HG03045 (cell line): ENCODE data around the gene TRIML1.

Experiments
- ATAC-seq: cut with Tn5 transposase; IDR thresholded peaks from one replicate; pipeline ENCODE4 v1.9.1; 2021; ENCODE audit warnings: mild to moderate bottlenecking, moderate library complexity; ENCODE audit not compliant: unreplicated experiment

The TRIML1 gene

DNA sequence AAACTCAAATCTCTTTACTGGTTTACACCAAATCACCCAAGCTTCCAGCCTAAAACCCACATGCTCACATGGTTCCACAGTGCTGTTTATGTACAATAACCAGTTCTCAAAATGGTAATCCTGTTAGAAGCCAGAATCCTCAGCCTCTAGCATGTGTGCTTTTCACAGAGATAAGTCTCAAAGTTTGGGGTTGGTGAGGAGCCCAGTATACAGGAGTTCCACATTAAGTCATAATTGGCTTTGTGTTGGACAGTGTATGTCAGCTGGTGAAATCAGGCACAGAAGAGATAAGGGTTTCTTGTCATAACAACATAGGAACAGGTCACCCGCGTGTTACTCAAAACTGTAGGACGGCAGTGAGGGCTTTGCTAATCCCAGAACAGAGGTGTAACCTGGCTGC is at the start of gene TRIML1:
Gene TRIML1 (plus strand): TSS at position 301 of the 400 bp plus-strand sequence. CDS start 118 bp downstream, outside the sequence.
- no peak for ATAC-seq

- ATAC-seq: no peak
These were observed 46.4 kb upstream of the TRIML1 start for GRCh38 chr4:188092824-188093223.

- no peak for ATAC-seq
These were observed 32.8 kb upstream of the TRIML1 start for GRCh38 chr4:188106454-188106853.

- no peak for ATAC-seq
These were observed 31.1 kb upstream of the TRIML1 start for GRCh38 chr4:188107931-188108843.

DNA sequence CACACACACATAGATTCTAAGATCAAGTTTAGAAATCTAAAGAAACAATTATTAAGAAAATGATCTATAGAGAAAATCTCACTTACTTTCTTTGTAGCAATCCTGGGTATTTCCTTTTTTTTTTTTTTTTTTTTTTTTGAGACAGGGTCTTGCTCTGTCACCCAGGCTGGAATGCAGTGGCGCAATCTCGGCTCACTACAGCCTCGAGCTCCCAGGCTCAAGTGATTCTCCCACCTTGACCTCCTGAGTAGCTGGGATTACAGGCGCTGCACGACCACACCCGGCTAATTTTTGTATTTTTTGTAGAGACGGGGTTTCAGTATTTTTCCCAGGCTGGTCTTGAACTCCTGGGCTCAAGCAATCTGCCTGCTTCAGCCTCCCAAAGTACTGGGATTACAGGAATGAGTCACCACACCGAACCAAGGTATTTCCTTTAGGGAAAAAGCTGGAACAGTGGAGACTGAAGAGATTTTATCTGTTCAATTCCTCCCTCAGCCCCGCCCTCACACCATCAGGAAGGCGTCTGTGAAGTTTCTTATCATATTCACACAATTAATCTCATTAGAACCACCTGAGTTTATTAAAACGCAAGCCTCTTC is 30.0 kb upstream of the TRIML1 start, which contains the start of gene TRIML2:
Gene TRIML2 (minus strand): TSS at position 447 of the 599 bp plus-strand sequence. CDS start 4,235 bp downstream, outside the sequence.
- ATAC-seq: no peak

- ATAC-seq: no peak
These were observed 29.2 kb upstream of the TRIML1 start for GRCh38 chr4:188110036-188110435.

- no peak for ATAC-seq
These were observed 28.3 kb upstream of the TRIML1 start for GRCh38 chr4:188110741-188111471.

- ATAC-seq: no peak
These were observed 27.3 kb upstream of the TRIML1 start for GRCh38 chr4:188111955-188112354.

DNA sequence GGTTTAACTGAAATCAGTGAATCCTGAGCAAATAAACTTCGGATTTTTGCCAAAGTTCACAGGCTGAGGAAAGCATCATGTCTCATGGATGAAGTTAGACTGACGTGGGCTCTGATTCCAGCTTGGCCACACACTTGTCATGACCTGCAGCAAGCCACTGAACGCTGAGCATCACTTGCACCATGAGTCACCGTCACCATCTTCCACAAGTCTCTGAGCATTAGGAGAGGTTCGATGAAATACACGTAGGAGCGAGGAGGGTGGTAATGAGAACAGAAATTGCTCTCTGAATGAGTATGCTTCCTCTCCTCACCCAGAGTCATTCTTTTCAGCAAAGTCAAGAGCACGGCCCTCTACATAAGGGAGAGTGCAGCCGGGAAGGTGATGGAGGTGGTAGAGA is 26.1 kb upstream of the TRIML1 start:
- ATAC-seq: no peak

DNA sequence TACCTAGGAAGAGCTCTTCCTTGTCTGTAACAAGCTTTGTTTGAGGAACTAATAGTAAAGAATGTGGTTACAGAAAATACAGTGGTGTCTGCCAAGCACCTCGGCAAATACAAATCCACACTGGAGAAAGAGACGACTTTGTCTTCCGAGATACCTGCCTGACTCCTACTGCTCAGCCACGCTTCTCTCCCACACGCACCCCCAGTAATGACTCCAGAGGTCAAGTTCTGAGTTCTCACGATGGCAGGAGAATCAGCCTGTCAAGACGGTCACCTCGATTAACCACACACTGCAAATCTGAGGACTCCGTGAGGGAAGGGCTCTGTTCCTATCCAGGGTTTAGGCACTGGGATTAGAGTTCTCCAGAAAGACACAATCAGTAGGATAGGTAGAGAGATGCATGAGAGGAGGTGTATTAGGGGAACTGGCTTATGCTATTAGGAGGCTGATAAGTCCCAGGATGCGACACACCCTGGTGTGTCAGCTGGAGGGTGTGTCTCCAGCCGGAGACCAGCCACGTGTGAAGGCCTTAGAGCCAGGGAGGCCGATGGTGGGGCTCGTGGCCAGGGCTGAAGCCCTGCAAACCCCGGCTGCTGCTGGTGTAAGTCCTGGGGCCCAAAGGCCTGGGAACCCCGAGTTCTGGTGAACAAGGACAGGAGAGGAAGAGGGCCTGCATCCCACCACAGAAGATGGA is 21.5 kb upstream of the TRIML1 start:
- ATAC-seq: no peak

DNA sequence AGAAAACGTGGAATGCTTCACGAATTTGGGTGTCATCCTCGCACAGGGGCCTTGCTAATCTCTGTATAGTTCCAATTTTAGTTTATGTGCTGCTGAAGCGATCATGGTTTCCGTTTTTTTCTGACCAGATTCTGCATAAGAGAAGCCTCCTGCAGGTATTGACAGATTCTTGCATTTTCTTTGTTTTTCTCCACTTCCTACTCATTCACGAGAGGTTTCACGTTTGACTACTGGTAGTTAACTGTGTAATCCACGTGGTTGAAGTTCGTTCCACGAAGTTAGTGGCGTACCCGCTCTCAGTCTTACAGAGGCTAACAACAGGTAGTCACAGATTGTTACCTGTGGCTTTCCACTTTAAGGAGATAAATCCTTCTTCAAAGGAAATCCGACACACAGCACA is 17.7 kb upstream of the TRIML1 start:
- ATAC-seq: no peak

DNA sequence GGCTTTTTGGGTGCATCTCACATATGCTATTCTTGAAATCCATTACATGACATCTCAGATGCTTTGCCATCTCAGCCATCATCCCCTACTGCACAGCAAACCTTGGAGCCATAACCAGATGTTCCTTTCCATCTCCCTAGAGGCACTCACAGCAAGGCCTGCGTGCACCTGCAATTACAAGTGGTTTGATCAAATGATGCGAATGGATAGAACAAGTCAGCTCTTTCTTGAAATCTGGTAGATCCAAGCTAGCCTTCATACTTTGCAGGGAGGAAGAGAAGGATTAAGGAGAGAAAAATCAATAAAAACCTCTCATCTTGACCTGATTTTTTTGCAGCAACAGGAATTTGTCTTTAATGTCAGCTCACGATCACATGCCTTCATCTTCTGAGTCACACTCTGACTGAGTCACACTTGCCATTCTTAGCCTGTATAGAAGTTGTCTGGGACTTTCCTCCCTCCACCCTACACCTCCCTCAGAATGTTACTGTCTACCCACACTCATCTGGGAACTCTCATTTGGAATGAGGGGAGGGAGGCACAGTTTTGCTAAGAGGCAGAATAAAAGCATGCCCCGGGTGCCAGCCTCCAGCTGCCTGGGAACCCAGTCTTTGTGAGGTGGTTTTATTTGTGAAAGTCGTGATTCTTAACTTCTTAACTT is 11.9 kb upstream of the TRIML1 start:
- no peak for ATAC-seq

DNA sequence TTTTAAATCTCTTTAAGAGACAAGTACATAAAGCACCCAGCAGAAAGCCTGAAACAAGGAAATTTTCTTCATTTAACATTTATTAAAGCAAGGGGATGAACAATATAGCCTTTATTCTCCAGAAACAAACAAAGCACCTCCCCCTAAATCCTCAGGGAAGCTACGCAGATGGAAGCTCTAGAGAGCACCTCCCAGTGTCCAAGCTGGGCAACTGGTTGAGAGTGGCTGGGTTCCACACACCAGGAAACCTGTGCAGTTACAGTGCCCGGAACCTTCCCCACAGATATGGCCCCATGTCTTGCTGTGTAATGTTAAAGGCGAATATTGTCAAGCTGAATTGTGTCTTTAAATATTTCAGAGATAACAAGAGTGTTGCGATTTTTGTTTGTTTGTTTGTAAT is 8.9 kb upstream of the TRIML1 start:
- ATAC-seq: no peak

DNA sequence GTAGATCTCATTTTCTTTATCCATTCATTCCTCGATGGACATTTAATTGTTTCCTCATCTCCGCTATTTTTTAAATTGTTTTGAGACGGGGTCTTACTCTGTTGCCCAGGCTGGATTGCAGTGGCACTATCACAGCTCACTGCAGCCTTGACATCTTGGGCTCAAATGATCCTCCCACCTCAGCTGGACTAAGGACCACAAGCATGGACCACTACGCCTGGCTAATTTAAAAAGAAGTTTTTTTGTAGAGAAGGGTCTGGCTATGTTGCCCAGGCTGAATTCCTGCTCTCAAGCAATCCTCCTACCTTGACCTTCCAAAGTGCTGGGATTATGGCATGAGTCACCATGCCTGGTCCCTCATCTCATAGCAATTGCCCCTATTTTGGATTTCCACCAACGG is 7.0 kb upstream of the TRIML1 start:
- ATAC-seq: no peak

DNA sequence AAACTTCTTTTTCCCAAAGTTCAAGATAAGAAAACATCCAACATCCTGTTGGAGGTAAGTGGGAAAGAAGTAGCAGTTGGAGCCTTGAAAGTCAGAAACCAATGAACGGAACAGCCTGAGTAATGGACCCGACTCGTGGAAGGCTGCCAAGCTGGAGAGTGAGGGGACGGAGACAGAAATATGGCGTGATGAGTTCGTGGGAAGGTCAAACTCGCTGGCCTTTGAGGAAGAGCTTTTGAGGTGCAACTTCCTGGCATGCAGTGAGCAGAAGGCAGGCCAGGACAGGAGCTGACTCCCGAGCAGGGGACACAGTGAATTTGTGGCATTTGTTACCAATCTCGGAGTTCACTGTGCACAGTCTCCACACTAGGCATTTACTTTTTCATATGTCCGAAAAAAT is 1.0 kb upstream of the TRIML1 start:
- ATAC-seq: no peak

GRCh38 chr4:188139671-188140070 is 430 bp downstream of the TRIML1 start:
- ATAC-seq: no peak

DNA sequence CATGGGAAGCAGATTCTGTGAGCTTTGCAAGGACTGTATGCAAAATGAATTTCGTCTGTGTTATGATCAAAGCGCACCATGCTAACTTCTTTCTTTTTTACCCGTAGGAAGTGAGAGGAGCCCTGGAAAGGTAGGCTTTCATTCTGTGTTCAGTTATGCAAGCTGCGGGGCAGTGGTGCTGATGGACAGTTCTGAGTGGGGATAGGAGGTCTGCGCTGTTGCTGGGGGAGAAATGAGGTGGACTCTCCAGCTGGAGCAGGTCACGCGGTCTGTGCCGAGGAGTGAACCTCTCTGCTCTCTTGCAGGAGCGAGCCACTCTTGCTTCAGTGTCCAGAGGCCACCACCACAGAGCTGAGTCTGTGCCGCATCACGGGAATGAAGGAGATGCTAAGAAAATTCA is 4.5 kb downstream of the TRIML1 start:
- ATAC-seq: no peak

DNA sequence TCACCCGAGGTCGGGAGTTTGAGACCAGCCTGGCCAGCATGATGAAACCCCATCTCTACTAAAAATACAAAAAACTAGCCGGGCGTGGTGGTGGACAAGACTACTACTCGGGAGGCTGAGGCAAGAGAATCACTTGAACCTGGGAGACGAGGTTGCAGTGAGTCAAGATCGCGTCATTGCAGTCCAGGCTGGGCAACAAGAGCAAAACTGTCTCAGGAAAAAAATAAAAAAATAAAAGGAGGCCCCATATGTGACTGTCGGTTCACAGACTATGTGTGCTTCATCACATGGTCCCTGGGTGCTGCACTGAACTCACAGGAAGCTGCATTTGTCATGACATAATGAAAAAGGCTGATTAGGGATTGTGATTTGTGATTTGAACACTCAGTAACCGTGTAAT is 6.4 kb downstream of the TRIML1 start:
- no peak for ATAC-seq

DNA sequence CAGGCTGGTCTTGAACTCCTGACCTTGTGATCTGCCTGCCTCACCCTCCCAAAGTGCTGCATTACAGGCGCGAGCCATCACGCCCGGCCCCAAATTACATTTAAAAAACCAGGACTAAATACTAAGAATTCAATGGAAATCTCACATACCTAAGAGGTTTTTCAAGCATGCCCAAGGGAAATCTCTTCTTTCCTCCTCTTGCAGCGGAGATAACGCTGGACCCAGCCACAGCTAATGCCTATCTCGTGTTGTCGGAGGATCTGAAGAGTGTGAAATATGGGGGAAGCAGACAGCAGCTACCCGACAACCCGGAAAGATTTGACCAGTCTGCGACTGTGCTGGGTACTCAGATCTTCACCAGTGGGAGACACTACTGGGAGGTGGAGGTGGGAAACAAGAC is 7.4 kb downstream of the TRIML1 start:
- ATAC-seq: no peak

- no peak for ATAC-seq
These were observed 7.9 kb downstream of the TRIML1 start for GRCh38 chr4:188147176-188147575.
